CD4-positive, alpha-beta memory T cell (primary cell): Measurements from ENCODE around the gene PIAS4. TPM values are rescaled to one million over a fixed set of nuclear protein-coding genes. Genes with fewer than 3 reads are reported as not detected.

Experiments used
- CTCF ChIA-PET: fragments of 350-600 bp; sonication (Branson Sonifier 250); formaldehyde crosslinking; loops from one replicate; lab custom pipeline; 2021; ENCODE audit warnings: inconsistent platforms; ENCODE audit not compliant: partially characterized antibody; lab: Charles Lee
- POLR2A ChIA-PET: fragments of 350-600 bp; sonication (Branson Sonifier 250); formaldehyde crosslinking; loops from one replicate; lab custom pipeline; 2021; ENCODE audit not compliant: partially characterized antibody; lab: Charles Lee
- DNase-seq, 5 donors: peaks; one replicate each; pipeline versions ENCODE4 v3.0.0 to v3.0.0-alpha.2; 2020 to 2022; ENCODE audit warnings: mixed read lengths in 1 of 5
- H3K27ac ChIP-seq: one replicate; pipeline ENCODE4 v1.7.0; 2013; ENCODE audit warnings: low read depth, low read length
- H3K27me3 ChIP-seq: 2 replicates; pipeline ENCODE4 v1.7.0; 2013; ENCODE audit warnings: mild to moderate bottlenecking, low read length, moderate library complexity; ENCODE audit not compliant: insufficient read depth
- H3K36me3 ChIP-seq: 2 replicates; pipeline ENCODE4 v1.7.0; 2013; ENCODE audit warnings: mild to moderate bottlenecking, low read length, moderate library complexity; ENCODE audit not compliant: insufficient read depth
- H3K4me1 ChIP-seq: 2 replicates; pipeline ENCODE4 v1.7.0; 2013; ENCODE audit warnings: mild to moderate bottlenecking, low read length, moderate library complexity; ENCODE audit not compliant: insufficient read depth
- H3K4me3 ChIP-seq, 2 donors: one replicate each; pipeline ENCODE4 v1.7.0; 2013; ENCODE audit warnings: low read length in 2 of 2, mild to moderate bottlenecking in 1 of 2
- H3K9me3 ChIP-seq, 2 donors: one replicate each; pipeline ENCODE4 v1.7.0; 2013; ENCODE audit warnings: low read length in 2 of 2, control low read depth in 1 of 2; ENCODE audit not compliant: control insufficient read depth in 1 of 2
- H3K27ac Mint-ChIP-seq, 7 donors: one replicate each; pipeline ENCODE4 v1.8.0; 2020 to 2021; ENCODE audit warnings: mixed read lengths in 7 of 7, mild to moderate bottlenecking in 6 of 7, inconsistent platforms in 3 of 7, moderate library complexity in 3 of 7
- H3K27me3 Mint-ChIP-seq, 2 donors: one replicate each; pipeline ENCODE4 v1.8.0; 2020 to 2021; ENCODE audit warnings: mixed read lengths in 2 of 2
- H3K36me3 Mint-ChIP-seq, 2 donors: one replicate each; pipeline ENCODE4 v1.8.0; 2020 to 2021; ENCODE audit warnings: mixed read lengths in 2 of 2, inconsistent platforms in 1 of 2, mild to moderate bottlenecking in 1 of 2
- H3K4me1 Mint-ChIP-seq, 4 donors: one replicate each; pipeline ENCODE4 v1.8.0; 2020 to 2021; ENCODE audit warnings: mixed read lengths in 4 of 4, mild to moderate bottlenecking in 1 of 4
- H3K4me3 Mint-ChIP-seq, 8 donors: one replicate each; pipeline ENCODE4 v1.8.0; 2020 to 2021; ENCODE audit warnings: mixed read lengths in 8 of 8, mild to moderate bottlenecking in 7 of 8, moderate library complexity in 6 of 8, inconsistent platforms in 3 of 8
- H3K9me3 Mint-ChIP-seq, 8 donors: one replicate each; pipeline ENCODE4 v1.8.0; 2020 to 2021; ENCODE audit warnings: mixed read lengths in 8 of 8, mild to moderate bottlenecking in 5 of 8, inconsistent platforms in 3 of 8, moderate library complexity in 1 of 8
- intact Hi-C: fragments of 100-400 bp; cut with micrococcal nuclease; formaldehyde crosslinking; loops from one replicate; pipeline ENCODE4 v1.15.1; 2023
- polyA plus RNA-seq, 2 donors: library from polyadenylated mRNA; unstranded; fragments of 300-500 nt; fragmentation: Illumina TruSeq; gene quantifications; one replicate each; pipeline ENCODE4 v1.2.3, GENCODE V29; 2021
- total RNA-seq, 2 experiments: library from RNA; stranded (reverse); gene quantifications; one replicate each; pipeline ENCODE4 v1.2.3, GENCODE V29; 2021

Gene PIAS4
- total and polyA plus RNA-seq, 4 experiments from 2014 or later, result 5.2 to 42.6 (median 22.4) TPM

DNA sequence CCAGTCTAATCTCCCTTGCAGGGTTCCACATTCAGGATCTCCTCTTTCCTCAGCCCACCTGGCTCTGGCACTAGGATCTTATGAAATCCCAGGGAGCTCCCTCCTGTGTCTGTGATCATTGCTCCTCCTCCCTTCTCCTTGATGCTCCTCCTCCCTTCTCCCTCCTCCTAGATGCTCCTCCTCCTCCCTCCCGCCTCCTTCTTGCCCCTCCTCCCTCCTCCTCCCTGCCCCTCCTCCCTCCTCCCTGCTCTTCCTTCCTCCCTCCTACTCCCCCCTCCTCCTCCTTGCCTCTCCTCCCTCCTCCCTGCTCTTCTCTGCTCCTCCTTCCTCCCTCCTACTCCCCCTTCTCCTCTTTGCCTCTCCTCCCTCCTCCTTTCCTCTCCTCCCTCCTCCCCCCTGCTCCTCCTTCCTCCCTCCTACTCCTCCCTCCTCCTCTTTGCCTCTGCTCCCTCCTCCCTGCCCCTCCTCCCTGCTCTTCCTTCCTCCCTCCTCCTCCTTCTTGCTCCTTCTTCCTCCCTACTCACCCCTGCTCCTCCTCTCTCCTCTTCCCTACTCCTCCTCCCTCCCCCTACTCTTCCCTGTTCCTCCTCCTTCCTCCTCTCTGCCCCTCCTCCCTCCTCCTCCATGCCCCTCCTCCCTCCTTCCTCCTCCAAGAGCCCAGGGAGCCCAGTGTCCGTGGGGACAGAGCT, 74.0 kb downstream of the PIAS4 start:
- no peak for DNase-seq
- Mint-ChIP-seq H3K27me3 (no peaks in the 10 kb centered on the region), H3K27ac (peak overlapping the region in 4 of 7 donors; percentile 24 to 74 (median 33)), H3K9me3 (no peaks in the 10 kb centered on the region), H3K4me3 (no peak overlapping the region), H3K36me3 (no peaks in the 10 kb centered on the region), H3K4me1 (peaks cover 11 to 46% (median 31%) of the 10 kb centered on the region in 4 donors)
- no peak overlapping the region for H3K27ac ChIP-seq
- peaks cover 62% of the 10 kb centered on the region for H3K4me1 ChIP-seq
- no peak overlapping the region for H3K4me3 ChIP-seq
- no peaks in the 10 kb centered on the region for H3K9me3 ChIP-seq
- ChIA-PET POLR2A (interaction anchor here (0.7 to 1.3 kb wide), 3 partner anchors 21 to 34 kb away, joined by 3 to 5 read pairs (median 3); no protein-coding TSS in a partner anchor), CTCF (interaction anchor here (1.0 kb wide), 1 partner anchor 19 kb away, joined by 4 read pairs; no protein-coding TSS in a partner anchor)
- no peaks in the 10 kb centered on the region for H3K36me3 ChIP-seq
- intact Hi-C loops, result no loop called here
- H3K27me3 ChIP-seq, result no peaks in the 10 kb centered on the region

DNA sequence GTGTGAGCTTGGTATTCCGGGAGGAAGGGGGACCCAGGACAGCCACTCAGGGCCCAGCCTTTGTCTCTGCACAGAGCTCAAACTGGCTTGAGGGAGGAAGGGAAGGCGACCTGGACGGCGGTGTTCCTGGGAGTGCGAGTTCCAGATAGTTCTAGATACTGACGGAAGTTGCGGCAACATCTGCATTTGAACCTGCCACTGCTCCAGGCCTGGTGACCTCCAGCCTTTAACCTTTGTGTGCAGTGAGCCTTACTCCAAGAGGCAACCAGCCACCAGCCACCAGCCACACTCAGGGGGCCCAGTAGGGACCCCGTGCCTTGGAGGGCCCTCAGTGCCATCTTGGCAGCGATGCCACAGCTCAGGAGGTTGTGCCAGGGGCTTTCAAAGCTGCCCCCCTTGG, 74.6 kb downstream of the PIAS4 start:
- H3K27me3 Mint-ChIP-seq, result no peaks in the 10 kb centered on the region
- H3K27ac Mint-ChIP-seq, result peak overlapping the region in 2 of 7 donors; percentile 35 to 70
- H3K4me1 ChIP-seq, result peaks cover 63% of the 10 kb centered on the region
- H3K36me3 ChIP-seq, result no peaks in the 10 kb centered on the region
- H3K4me3 ChIP-seq, result no peak overlapping the region
- POLR2A ChIA-PET, result interaction anchor here (1.0 to 4.4 kb wide), 3 partner anchors 22 to 33 kb away, joined by 3 to 24 read pairs (median 5); no protein-coding TSS in a partner anchor
- H3K9me3 Mint-ChIP-seq, result no peaks in the 10 kb centered on the region
- no peak overlapping the region for H3K27ac ChIP-seq
- intact Hi-C loops, result no loop called here
- H3K9me3 ChIP-seq, result no peaks in the 10 kb centered on the region
- no peaks in the 10 kb centered on the region for H3K27me3 ChIP-seq
- H3K36me3 Mint-ChIP-seq, result no peaks in the 10 kb centered on the region
- peak in 1 of 5 donors; percentile 8 for DNase-seq
- H3K4me1 Mint-ChIP-seq, result peaks cover 13 to 48% (median 32%) of the 10 kb centered on the region in 4 donors
- no peak overlapping the region for H3K4me3 Mint-ChIP-seq
- CTCF ChIA-PET, result no interaction called here

DNA sequence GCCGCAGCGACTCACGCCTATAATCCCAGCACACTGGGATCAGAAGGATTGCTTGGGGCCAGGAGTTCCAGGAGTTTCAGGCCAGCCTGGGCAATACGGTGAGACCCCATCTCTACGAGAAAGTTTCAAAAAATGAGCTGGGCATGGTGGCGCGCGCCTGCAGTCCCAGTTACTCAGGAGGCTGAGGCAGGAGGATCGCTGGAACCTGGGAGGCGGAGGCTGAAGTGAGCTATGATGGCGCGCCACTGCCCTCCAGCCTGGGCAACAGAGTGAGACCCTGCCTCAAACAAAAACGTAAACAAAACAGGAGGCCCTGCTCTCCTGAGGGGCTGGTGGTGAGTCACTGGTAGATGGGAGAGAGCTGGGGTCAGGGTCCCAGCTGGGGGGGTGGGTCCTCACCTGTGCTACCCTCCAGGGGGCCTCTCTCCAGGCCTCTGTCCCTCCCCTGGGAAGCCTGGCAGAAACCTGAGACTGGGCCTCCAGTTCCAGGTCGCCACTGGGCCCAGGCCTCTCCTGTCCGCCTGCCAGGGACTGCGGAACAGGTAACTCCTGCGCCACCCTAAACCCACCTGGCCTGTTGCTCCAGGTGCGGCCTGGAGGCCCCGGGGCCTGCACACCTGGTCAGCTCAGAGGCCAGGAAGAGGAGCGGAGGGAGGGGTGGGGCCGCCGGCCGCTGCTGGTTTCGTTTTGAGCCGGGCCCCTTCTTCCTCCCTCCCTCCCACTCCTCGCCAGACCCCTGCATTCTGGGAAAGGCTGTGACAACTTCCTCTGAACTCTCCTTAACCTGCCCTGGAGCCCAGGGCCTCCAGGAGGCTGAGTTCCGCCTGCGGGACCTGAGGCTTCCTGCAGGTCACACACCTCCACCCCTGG, 76.4 kb downstream of the PIAS4 start:
- Mint-ChIP-seq H3K36me3 (no peaks in the 10 kb centered on the region), H3K4me1 (peaks cover 11 to 56% (median 39%) of the 10 kb centered on the region in 4 donors), H3K27me3 (no peaks in the 10 kb centered on the region), H3K4me3 (peak overlapping the region; percentile 38 to 83 (median 66)), H3K27ac (peak overlapping the region; percentile 80 to 95 (median 89)), H3K9me3 (no peaks in the 10 kb centered on the region)
- intact Hi-C loops, result no loop called here
- Histone ChIP-seq H3K4me1 (peaks cover 68% of the 10 kb centered on the region), H3K36me3 (no peaks in the 10 kb centered on the region), H3K4me3 (no peak overlapping the region), H3K9me3 (no peaks in the 10 kb centered on the region), H3K27ac (peak overlapping the region; percentile 53), H3K27me3 (no peaks in the 10 kb centered on the region)
- DNase-seq, result peak in 4 of 5 donors; percentile 35 to 49 (median 42)
- ChIA-PET CTCF (interaction anchor here (0.9 to 1.0 kb wide), 2 partner anchors 24 to 96 kb away, joined by 3 to 4 read pairs; no protein-coding TSS in a partner anchor), POLR2A (interaction anchor here (0.6 to 4.4 kb wide), 6 partner anchors 9 to 32 kb away, joined by 3 to 24 read pairs (median 4); partner anchors contain the start of gene ZBTB7A)

DNA sequence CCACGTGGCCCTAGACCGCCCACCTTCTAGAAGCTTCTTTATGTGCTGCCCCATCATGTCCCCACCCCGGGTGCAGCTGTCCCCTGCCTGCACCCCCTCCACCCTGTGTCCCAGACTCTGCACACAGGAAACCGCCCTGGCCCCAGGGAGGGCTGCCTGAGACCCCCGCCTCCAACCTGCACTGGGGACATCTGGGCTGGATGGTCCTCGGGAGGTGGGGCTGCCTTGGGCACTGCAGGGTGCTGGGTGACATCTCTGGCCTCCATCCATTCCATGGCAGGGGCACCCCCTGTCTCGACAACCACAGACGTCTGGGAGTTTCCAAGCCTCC, 77.0 kb downstream of the PIAS4 start:
- Histone ChIP-seq H3K4me1 (peaks cover 74% of the 10 kb centered on the region), H3K27ac (peak overlapping the region; percentile 53), H3K27me3 (no peaks in the 10 kb centered on the region), H3K9me3 (no peaks in the 10 kb centered on the region), H3K36me3 (no peaks in the 10 kb centered on the region), H3K4me3 (no peak overlapping the region)
- intact Hi-C loops, result no loop called here
- POLR2A ChIA-PET, result interaction anchor here (0.8 to 4.4 kb wide), 5 partner anchors 15 to 31 kb away, joined by 3 to 24 read pairs (median 4); partner anchors contain the start of gene ZBTB7A
- DNase-seq, result peak in 1 of 5 donors; percentile 34
- Mint-ChIP-seq H3K36me3 (no peaks in the 10 kb centered on the region), H3K27ac (peak overlapping the region; percentile 80 to 95 (median 89)), H3K4me3 (peak overlapping the region; percentile 38 to 83 (median 66)), H3K4me1 (peaks cover 15 to 62% (median 45%) of the 10 kb centered on the region in 4 donors), H3K27me3 (no peaks in the 10 kb centered on the region), H3K9me3 (no peaks in the 10 kb centered on the region)
- CTCF ChIA-PET, result interaction anchor here (0.9 to 1.0 kb wide), 2 partner anchors 24 to 97 kb away, joined by 3 to 4 read pairs; no protein-coding TSS in a partner anchor

DNA sequence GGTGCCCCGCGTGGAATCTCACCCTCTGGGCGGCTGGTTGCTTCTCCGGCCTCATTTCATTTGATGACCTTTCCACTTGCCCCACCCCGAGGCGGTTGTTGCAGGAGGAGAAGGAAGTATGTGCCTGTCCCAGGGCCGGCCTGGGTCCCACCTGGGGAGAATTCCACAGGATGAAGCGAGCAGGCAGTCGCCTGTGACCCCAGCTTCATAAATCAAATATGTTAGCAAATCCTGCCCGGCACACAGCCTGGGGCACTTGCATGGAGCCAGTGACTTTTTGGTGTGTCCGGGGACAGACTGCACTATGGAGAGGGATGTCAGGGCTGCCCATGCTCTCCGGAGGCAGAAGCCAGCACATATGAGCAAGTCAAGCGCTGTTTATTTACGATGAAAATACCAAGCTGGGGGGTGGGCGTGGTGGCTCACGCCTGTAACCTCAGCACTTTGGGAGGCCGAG, 78.9 kb downstream of the PIAS4 start:
- H3K9me3 ChIP-seq, result no peaks in the 10 kb centered on the region
- Mint-ChIP-seq H3K27me3 (no peaks in the 10 kb centered on the region), H3K4me1 (peaks cover 18 to 68% (median 49%) of the 10 kb centered on the region in 4 donors), H3K36me3 (no peaks in the 10 kb centered on the region), H3K27ac (peak overlapping the region; percentile 67 to 91 (median 78)), H3K9me3 (no peaks in the 10 kb centered on the region), H3K4me3 (peak overlapping the region in 5 of 8 donors; percentile 31 to 75 (median 50))
- POLR2A ChIA-PET, result interaction anchor here (4.0 to 4.6 kb wide), 3 partner anchors 9 to 18 kb away, joined by 20 to 57 read pairs (median 24); no protein-coding TSS in a partner anchor
- H3K36me3 ChIP-seq, result no peaks in the 10 kb centered on the region
- peak in 1 of 5 donors; percentile 27 for DNase-seq
- peaks cover 79% of the 10 kb centered on the region for H3K4me1 ChIP-seq
- H3K4me3 ChIP-seq, result no peak overlapping the region
- no peak overlapping the region for H3K27ac ChIP-seq
- H3K27me3 ChIP-seq, result no peaks in the 10 kb centered on the region
- CTCF ChIA-PET, result interaction anchor here (1.1 kb wide), 1 partner anchor 99 kb away, joined by 4 read pairs; no protein-coding TSS in a partner anchor
- intact Hi-C loops, result no loop called here

DNA sequence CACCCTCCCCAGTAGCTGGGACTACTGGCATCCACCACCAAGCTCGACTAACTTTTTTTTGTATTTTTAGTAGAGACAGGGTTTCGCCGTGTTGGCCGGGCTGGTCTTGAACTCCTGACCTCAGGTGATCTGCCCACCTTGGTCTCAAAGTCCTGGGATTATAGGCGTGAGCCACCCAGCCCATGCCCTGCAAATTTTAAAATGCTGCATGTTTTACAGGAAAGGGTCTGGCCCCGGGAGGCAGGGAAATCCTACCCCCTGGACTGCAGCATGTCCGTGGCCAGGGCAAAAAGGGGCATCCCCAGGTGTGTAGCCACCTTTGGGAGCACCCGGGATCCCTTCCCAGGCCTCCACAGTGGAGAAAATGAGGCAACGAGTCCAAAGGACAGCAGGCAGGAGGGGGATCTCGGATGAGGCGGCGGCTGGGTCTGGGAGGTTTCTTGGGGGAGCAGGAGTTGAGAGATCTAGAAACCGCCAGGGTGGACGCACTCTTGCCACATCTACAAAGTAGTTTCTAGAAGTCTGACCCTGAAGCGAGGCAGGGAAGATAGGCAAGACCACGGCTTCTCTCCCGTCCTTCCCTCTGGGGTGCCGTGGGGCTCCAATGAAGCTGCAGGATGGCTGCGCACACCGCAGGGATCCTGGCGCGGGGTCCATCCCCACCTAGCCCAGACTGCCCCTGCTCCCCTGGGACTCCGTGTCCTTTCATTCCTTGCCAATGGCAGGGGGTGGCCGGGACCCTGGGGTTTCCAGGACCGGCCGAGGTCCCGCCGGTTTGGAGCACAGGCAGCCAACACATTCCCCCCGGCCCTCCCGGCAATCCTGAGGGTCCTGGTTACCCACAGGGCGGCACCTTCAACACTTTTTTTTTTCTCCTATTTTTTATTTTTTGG, 80.5 kb downstream of the PIAS4 start:
- peak in 1 of 5 donors; percentile 15 for DNase-seq
- CTCF ChIA-PET, result interaction anchor here (1.5 kb wide), 1 partner anchor 51 kb away, joined by 8 read pairs; no protein-coding TSS in a partner anchor
- Mint-ChIP-seq H3K36me3 (no peaks in the 10 kb centered on the region), H3K27ac (peak overlapping the region; percentile 90 to 94 (median 92)), H3K9me3 (no peaks in the 10 kb centered on the region), H3K4me3 (peak overlapping the region in 7 of 8 donors; percentile 71 to 84 (median 72)), H3K27me3 (no peaks in the 10 kb centered on the region), H3K4me1 (peaks cover 18 to 65% (median 48%) of the 10 kb centered on the region in 4 donors)
- peaks cover 67% of the 10 kb centered on the region for H3K4me1 ChIP-seq
- POLR2A ChIA-PET, result interaction anchor here (0.6 to 4.6 kb wide), 8 partner anchors 10 to 146 kb away, joined by 3 to 57 read pairs (median 8); partner anchors contain the start of genes EEF2 and ZBTB7A
- no peak overlapping the region for H3K4me3 ChIP-seq
- H3K27me3 ChIP-seq, result no peaks in the 10 kb centered on the region
- no peaks in the 10 kb centered on the region for H3K9me3 ChIP-seq
- no peak overlapping the region for H3K27ac ChIP-seq
- no peaks in the 10 kb centered on the region for H3K36me3 ChIP-seq
- intact Hi-C loops, result no loop called here
